Lower leg skin (tissue), 3 donors: ENCODE results near the gene LIFR.

Experiments
- CTCF ChIP-seq, 3 donors: fragments of 450-650 bp; IDR thresholded peaks; one replicate each; pipeline ENCODE4 v1.5.1; 2016; ENCODE audit warnings: antibody characterized with exemption in 3 of 3, mild to moderate bottlenecking in 3 of 3, moderate library complexity in 2 of 3
- POLR2A ChIP-seq, 2 donors: fragments of 450-650 bp; IDR thresholded peaks; one replicate each; pipeline ENCODE4 v1.6.1; 2016 to 2017; ENCODE audit warnings: antibody characterized with exemption in 2 of 2, mild to moderate bottlenecking in 1 of 2, moderate library complexity in 1 of 2

DNA sequence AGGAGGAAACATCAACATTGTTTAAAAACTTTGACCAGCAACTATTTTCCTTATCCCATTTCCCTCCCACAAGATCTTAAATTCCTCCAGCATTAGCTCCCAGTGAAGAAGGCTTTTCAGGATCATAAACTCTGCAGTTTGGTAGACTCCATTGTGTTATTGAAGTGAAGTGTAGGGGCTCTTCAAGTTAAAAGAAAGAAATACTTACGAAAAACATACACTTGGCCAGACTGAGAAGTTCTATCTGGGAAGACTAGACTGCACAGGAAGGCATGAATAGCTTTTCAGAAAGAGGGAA lies 22.3 kb downstream of the LIFR start:
- TF ChIP-seq CTCF (IDR thresholded peaks at IDR 0.05) = no peak
- no peak for TF ChIP-seq POLR2A (IDR thresholded peaks at IDR 0.05)
